ENCODE results near the gene RMRP. TPM values are rescaled to one million over a fixed set of nuclear protein-coding genes. Genes with fewer than 3 reads are reported as not detected.

The RMRP gene
- total and polyA plus RNA-seq, 2 experiments from 2014 or later: 15.3 to 8,626 TPM

DNA sequence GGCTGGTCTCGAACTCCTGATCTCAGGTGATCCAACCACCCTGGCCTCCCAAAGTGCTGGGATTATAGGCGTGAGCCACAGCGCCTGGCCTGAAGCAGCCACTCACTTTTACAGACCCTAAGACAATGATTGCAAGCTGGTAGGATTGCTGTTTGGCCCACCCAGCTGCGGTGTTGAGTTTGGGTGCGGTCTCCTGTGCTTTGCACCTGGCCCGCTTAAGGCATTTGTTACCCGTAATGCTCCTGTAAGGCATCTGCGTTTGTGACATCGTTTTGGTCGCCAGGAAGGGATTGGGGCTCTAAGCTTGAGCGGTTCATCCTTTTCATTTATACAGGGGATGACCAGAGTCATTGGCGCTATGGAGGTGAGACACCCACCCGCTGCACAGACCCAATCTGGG, 17.4 kb upstream of the RMRP start:
- ATAC-seq (peak; percentile 27), DNase-seq (ENCODE audit: low spot score) (peak; percentile 72)
- Mint-ChIP-seq H3K4me3 (peak overlapping the region; percentile 78), H3K27me3 (ENCODE audit: insufficient read depth, low read depth, poor library complexity) (peaks cover 22% of the 10 kb centered on the region), H3K27ac (no peak overlapping the region), H3K4me1 (peaks cover 15% of the 10 kb centered on the region), H3K36me3 (ENCODE audit: low read depth) (no peaks in the 10 kb centered on the region), H3K9me3 (no peaks in the 10 kb centered on the region)
- H4K20me1 ChIP-seq (replicated peaks; ENCODE audit: insufficient read depth): no peaks in the 10 kb centered on the region
- peak overlapping the region; percentile 98; the same call in 1 of the 2 replicates for H2AFZ ChIP-seq
- no peak overlapping the region for H3K27ac ChIP-seq (ENCODE audit: low read depth)
- H3K4me3 ChIP-seq: peak overlapping the region; percentile 74
- H3K79me2 ChIP-seq (replicated peaks; ENCODE audit: insufficient read depth): no peaks in the 10 kb centered on the region
- H3K4me1 ChIP-seq (ENCODE audit: insufficient read depth): peaks cover 5% of the 10 kb centered on the region; the same call in 1 of the 2 replicates
- H3K4me2 ChIP-seq: peak overlapping the region; percentile 77
- no peaks in the 10 kb centered on the region for H3K9me2 ChIP-seq (ENCODE audit: insufficient read depth)
- H3K36me3 ChIP-seq (ENCODE audit: insufficient read depth): no peaks in the 10 kb centered on the region
- TF ChIP-seq, protein P1, sequence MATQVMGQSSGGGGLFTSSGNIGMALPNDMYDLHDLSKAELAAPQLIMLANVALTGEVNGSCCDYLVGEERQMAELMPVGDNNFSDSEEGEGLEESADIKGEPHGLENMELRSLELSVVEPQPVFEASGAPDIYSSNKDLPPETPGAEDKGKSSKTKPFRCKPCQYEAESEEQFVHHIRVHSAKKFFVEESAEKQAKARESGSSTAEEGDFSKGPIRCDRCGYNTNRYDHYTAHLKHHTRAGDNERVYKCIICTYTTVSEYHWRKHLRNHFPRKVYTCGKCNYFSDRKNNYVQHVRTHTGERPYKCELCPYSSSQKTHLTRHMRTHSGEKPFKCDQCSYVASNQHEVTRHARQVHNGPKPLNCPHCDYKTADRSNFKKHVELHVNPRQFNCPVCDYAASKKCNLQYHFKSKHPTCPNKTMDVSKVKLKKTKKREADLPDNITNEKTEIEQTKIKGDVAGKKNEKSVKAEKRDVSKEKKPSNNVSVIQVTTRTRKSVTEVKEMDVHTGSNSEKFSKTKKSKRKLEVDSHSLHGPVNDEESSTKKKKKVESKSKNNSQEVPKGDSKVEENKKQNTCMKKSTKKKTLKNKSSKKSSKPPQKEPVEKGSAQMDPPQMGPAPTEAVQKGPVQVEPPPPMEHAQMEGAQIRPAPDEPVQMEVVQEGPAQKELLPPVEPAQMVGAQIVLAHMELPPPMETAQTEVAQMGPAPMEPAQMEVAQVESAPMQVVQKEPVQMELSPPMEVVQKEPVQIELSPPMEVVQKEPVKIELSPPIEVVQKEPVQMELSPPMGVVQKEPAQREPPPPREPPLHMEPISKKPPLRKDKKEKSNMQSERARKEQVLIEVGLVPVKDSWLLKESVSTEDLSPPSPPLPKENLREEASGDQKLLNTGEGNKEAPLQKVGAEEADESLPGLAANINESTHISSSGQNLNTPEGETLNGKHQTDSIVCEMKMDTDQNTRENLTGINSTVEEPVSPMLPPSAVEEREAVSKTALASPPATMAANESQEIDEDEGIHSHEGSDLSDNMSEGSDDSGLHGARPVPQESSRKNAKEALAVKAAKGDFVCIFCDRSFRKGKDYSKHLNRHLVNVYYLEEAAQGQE (IDR thresholded peaks at IDR 0.05; ENCODE audit: unreplicated experiment): no peak
- TF ChIP-seq ZNF114 (CRISPR knock-in tag; IDR thresholded peaks at IDR 0.05): no peak
- TF ChIP-seq STAT1 (IDR thresholded peaks at IDR 0.05; ENCODE audit: unreplicated experiment): no peak
- peaks cover 20% of the 10 kb centered on the region for H3K27me3 ChIP-seq (ENCODE audit: insufficient read depth)
- 0 out of 2 replicates have a peak, but pooled peaks cover 8% of the 10 kb centered on the region for H3F3A ChIP-seq (replicated peaks; ENCODE audit: low read depth)

DNA sequence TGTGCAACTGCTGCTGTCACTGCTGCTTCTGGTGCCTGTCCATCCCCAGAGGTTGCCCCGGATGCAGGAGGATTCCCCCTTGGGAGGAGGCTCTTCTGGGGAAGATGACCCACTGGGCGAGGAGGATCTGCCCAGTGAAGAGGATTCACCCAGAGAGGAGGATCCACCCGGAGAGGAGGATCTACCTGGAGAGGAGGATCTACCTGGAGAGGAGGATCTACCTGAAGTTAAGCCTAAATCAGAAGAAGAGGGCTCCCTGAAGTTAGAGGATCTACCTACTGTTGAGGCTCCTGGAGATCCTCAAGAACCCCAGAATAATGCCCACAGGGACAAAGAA, 16.2 kb upstream of the RMRP start:
- Histone ChIP-seq H3K36me3 (ENCODE audit: insufficient read depth) (no peaks in the 10 kb centered on the region), H3K27me3 (ENCODE audit: insufficient read depth) (peaks cover 20% of the 10 kb centered on the region), H3K4me3 (no peak overlapping the region), H2AFZ (no peak overlapping the region), H4K20me1 (replicated peaks; ENCODE audit: insufficient read depth) (no peaks in the 10 kb centered on the region), H3F3A (replicated peaks; ENCODE audit: low read depth) (0 out of 2 replicates have a peak, but pooled peaks cover 7% of the 10 kb centered on the region), H3K4me1 (ENCODE audit: insufficient read depth) (peaks cover 5% of the 10 kb centered on the region; the same call in 1 of the 2 replicates), H3K9me2 (ENCODE audit: insufficient read depth) (no peaks in the 10 kb centered on the region), H3K27ac (ENCODE audit: low read depth) (no peak overlapping the region), H3K4me2 (no peak overlapping the region), H3K79me2 (replicated peaks; ENCODE audit: insufficient read depth) (no peaks in the 10 kb centered on the region)
- no peaks in the 10 kb centered on the region for H3K9me3 Mint-ChIP-seq
- peaks cover 16% of the 10 kb centered on the region for H3K27me3 Mint-ChIP-seq (ENCODE audit: insufficient read depth, low read depth, poor library complexity)
- H3K36me3 Mint-ChIP-seq (ENCODE audit: low read depth): no peaks in the 10 kb centered on the region
- H3K27ac Mint-ChIP-seq: no peak overlapping the region
- no peak for DNase-seq (ENCODE audit: low spot score)
- H3K4me1 Mint-ChIP-seq: peaks cover 10% of the 10 kb centered on the region
- no peak overlapping the region for H3K4me3 Mint-ChIP-seq
- ATAC-seq: no peak
- no peak for TF ChIP-seq EZH2 (IDR thresholded peaks at IDR 0.05; ENCODE audit: low read depth, unreplicated experiment)
- TF ChIP-seq, protein P2, sequence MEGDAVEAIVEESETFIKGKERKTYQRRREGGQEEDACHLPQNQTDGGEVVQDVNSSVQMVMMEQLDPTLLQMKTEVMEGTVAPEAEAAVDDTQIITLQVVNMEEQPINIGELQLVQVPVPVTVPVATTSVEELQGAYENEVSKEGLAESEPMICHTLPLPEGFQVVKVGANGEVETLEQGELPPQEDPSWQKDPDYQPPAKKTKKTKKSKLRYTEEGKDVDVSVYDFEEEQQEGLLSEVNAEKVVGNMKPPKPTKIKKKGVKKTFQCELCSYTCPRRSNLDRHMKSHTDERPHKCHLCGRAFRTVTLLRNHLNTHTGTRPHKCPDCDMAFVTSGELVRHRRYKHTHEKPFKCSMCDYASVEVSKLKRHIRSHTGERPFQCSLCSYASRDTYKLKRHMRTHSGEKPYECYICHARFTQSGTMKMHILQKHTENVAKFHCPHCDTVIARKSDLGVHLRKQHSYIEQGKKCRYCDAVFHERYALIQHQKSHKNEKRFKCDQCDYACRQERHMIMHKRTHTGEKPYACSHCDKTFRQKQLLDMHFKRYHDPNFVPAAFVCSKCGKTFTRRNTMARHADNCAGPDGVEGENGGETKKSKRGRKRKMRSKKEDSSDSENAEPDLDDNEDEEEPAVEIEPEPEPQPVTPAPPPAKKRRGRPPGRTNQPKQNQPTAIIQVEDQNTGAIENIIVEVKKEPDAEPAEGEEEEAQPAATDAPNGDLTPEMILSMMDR (conservative IDR thresholded peaks at IDR 0.05; ENCODE audit: low read depth in 2 of 2): no peak
- no peak for TF ChIP-seq ZNF331 (CRISPR knock-in tag; IDR thresholded peaks at IDR 0.05; ENCODE audit: low read depth)
- TF ChIP-seq, protein P1 (IDR thresholded peaks at IDR 0.05; ENCODE audit: unreplicated experiment): no peak
